B cell (primary cell): ENCODE results near the gene ANO9.

ENCODE experiments used
- CTCF ChIP-seq: fragments of 200-600 bp; IDR thresholded peaks from one replicate; pipeline ENCODE4 v1.8.0; 2022; ENCODE audit warnings: antibody characterized with exemption, mild to moderate bottlenecking
- EZH2 ChIP-seq: IDR thresholded peaks from 2 replicates; pipeline ENCODE4 v1.6.1; 2012; ENCODE audit warnings: borderline replicate concordance, low read depth, mild to moderate bottlenecking, moderate library complexity, low read length; ENCODE audit not compliant: insufficient read depth, poor library complexity, severe bottlenecking

- TF ChIP-seq CTCF (no peak), EZH2 (no peak)
Measured at GRCh38 chr11:443542-444199, 1.9 kb upstream of the ANO9 start.
